ENCODE measurements around the gene RGS6. TPM values are rescaled to one million over a fixed set of nuclear protein-coding genes. Genes with fewer than 3 reads are reported as not detected.

Gene RGS6
- total RNA-seq, 1 donor from 2014 or later, result 2.4 TPM

- no peaks in the 10 kb centered on the region for H3K9me3 Mint-ChIP-seq
- no peak for DNase-seq (ENCODE audit: low spot score)
- intact Hi-C loops (cut with micrococcal nuclease), result no loop called here
- no peaks in the 10 kb centered on the region for H3K4me1 Mint-ChIP-seq (ENCODE audit: low read depth)
- H3K4me3 Mint-ChIP-seq, result no peak overlapping the region
- H3K36me3 Mint-ChIP-seq (ENCODE audit: low read depth), result no peaks in the 10 kb centered on the region
- H3K27ac Mint-ChIP-seq, result no peak overlapping the region
- H3K27me3 Mint-ChIP-seq (ENCODE audit: insufficient read depth), result peaks cover 5% of the 10 kb centered on the region
These were observed 237.3 kb downstream of the RGS6 start for GRCh38 chr14:72169521-72169920.

- intact Hi-C loops (cut with micrococcal nuclease), result no loop called here
- no peak overlapping the region for H3K27ac Mint-ChIP-seq
- peaks cover 7% of the 10 kb centered on the region for H3K27me3 Mint-ChIP-seq (ENCODE audit: insufficient read depth)
- H3K36me3 Mint-ChIP-seq (ENCODE audit: low read depth), result no peaks in the 10 kb centered on the region
- H3K4me3 Mint-ChIP-seq, result no peak overlapping the region
- H3K4me1 Mint-ChIP-seq (ENCODE audit: low read depth), result no peaks in the 10 kb centered on the region
- no peak for DNase-seq (ENCODE audit: low spot score)
- no peaks in the 10 kb centered on the region for H3K9me3 Mint-ChIP-seq
These were observed 239.8 kb downstream of the RGS6 start for GRCh38 chr14:72172049-72172448.

GRCh38 chr14:72172597-72172996, 240.4 kb downstream of the RGS6 start:
- intact Hi-C loops (cut with micrococcal nuclease), result no loop called here

GRCh38 chr14:72173038-72173720, 240.9 kb downstream of the RGS6 start:
- Mint-ChIP-seq H3K4me3 (no peak overlapping the region), H3K27ac (no peak overlapping the region), H3K27me3 (ENCODE audit: insufficient read depth) (peaks cover 7% of the 10 kb centered on the region), H3K36me3 (ENCODE audit: low read depth) (no peaks in the 10 kb centered on the region), H3K9me3 (no peaks in the 10 kb centered on the region), H3K4me1 (ENCODE audit: low read depth) (no peaks in the 10 kb centered on the region)
- no peak for DNase-seq (ENCODE audit: low spot score)
- intact Hi-C loops (cut with micrococcal nuclease), result no loop called here

More at GRCh38 chr14:72172597-72172996, 240.4 kb downstream of the RGS6 start:
- Mint-ChIP-seq H3K27me3 (ENCODE audit: insufficient read depth) (peaks cover 7% of the 10 kb centered on the region), H3K36me3 (ENCODE audit: low read depth) (no peaks in the 10 kb centered on the region), H3K4me3 (no peak overlapping the region), H3K4me1 (ENCODE audit: low read depth) (no peaks in the 10 kb centered on the region), H3K27ac (no peak overlapping the region), H3K9me3 (no peaks in the 10 kb centered on the region)
- no peak for DNase-seq (ENCODE audit: low spot score)

GRCh38 chr14:72177251-72177650, 245.0 kb downstream of the RGS6 start:
- H3K9me3 Mint-ChIP-seq, result peaks cover 7% of the 10 kb centered on the region
- intact Hi-C loops (cut with micrococcal nuclease), result no loop called here
- H3K36me3 Mint-ChIP-seq (ENCODE audit: low read depth), result no peaks in the 10 kb centered on the region
- H3K27me3 Mint-ChIP-seq (ENCODE audit: insufficient read depth), result peaks cover 4% of the 10 kb centered on the region
- H3K27ac Mint-ChIP-seq, result no peak overlapping the region
- H3K4me3 Mint-ChIP-seq, result no peak overlapping the region
- H3K4me1 Mint-ChIP-seq (ENCODE audit: low read depth), result no peaks in the 10 kb centered on the region
- no peak for DNase-seq (ENCODE audit: low spot score)

GRCh38 chr14:72178517-72178916, 246.3 kb downstream of the RGS6 start:
- intact Hi-C loops (cut with micrococcal nuclease), result no loop called here
- Mint-ChIP-seq H3K27me3 (ENCODE audit: insufficient read depth) (peaks cover 4% of the 10 kb centered on the region), H3K27ac (no peak overlapping the region), H3K9me3 (peaks cover 7% of the 10 kb centered on the region), H3K36me3 (ENCODE audit: low read depth) (no peaks in the 10 kb centered on the region), H3K4me3 (no peak overlapping the region), H3K4me1 (ENCODE audit: low read depth) (no peaks in the 10 kb centered on the region)
- no peak for DNase-seq (ENCODE audit: low spot score)

GRCh38 chr14:72182708-72183432, 250.6 kb downstream of the RGS6 start:
- peaks cover 2% of the 10 kb centered on the region for H3K27me3 Mint-ChIP-seq (ENCODE audit: insufficient read depth)
- no peak overlapping the region for H3K27ac Mint-ChIP-seq
- H3K9me3 Mint-ChIP-seq, result peaks cover 7% of the 10 kb centered on the region
- H3K36me3 Mint-ChIP-seq (ENCODE audit: low read depth), result no peaks in the 10 kb centered on the region
- no peaks in the 10 kb centered on the region for H3K4me1 Mint-ChIP-seq (ENCODE audit: low read depth)
- no peak for DNase-seq (ENCODE audit: low spot score)
- intact Hi-C loops (cut with micrococcal nuclease), result no loop called here
- no peak overlapping the region for H3K4me3 Mint-ChIP-seq

GRCh38 chr14:72183631-72184030, 251.4 kb downstream of the RGS6 start:
- no peak overlapping the region for H3K27ac Mint-ChIP-seq
- H3K4me1 Mint-ChIP-seq (ENCODE audit: low read depth), result no peaks in the 10 kb centered on the region
- peaks cover 2% of the 10 kb centered on the region for H3K27me3 Mint-ChIP-seq (ENCODE audit: insufficient read depth)
- intact Hi-C loops (cut with micrococcal nuclease), result no loop called here
- no peak for DNase-seq (ENCODE audit: low spot score)
- no peak overlapping the region for H3K4me3 Mint-ChIP-seq
- no peaks in the 10 kb centered on the region for H3K36me3 Mint-ChIP-seq (ENCODE audit: low read depth)
- H3K9me3 Mint-ChIP-seq, result peaks cover 7% of the 10 kb centered on the region

- Mint-ChIP-seq H3K4me3 (no peak overlapping the region), H3K36me3 (ENCODE audit: low read depth) (no peaks in the 10 kb centered on the region), H3K27me3 (ENCODE audit: insufficient read depth) (peaks cover 2% of the 10 kb centered on the region), H3K9me3 (no peaks in the 10 kb centered on the region), H3K4me1 (ENCODE audit: low read depth) (no peaks in the 10 kb centered on the region), H3K27ac (no peak overlapping the region)
- intact Hi-C loops (cut with micrococcal nuclease), result no loop called here
- DNase-seq (ENCODE audit: low spot score), result no peak
These were observed 254.3 kb downstream of the RGS6 start for GRCh38 chr14:72186523-72186922.

- H3K27me3 Mint-ChIP-seq (ENCODE audit: insufficient read depth), result no peaks in the 10 kb centered on the region
- H3K36me3 Mint-ChIP-seq (ENCODE audit: low read depth), result no peaks in the 10 kb centered on the region
- H3K27ac Mint-ChIP-seq, result no peak overlapping the region
- intact Hi-C loops (cut with micrococcal nuclease), result no loop called here
- H3K4me3 Mint-ChIP-seq, result no peak overlapping the region
- DNase-seq (ENCODE audit: low spot score), result no peak
- H3K4me1 Mint-ChIP-seq (ENCODE audit: low read depth), result no peaks in the 10 kb centered on the region
- no peaks in the 10 kb centered on the region for H3K9me3 Mint-ChIP-seq
These were observed 264.2 kb downstream of the RGS6 start for GRCh38 chr14:72196237-72197015.

- Mint-ChIP-seq H3K9me3 (no peaks in the 10 kb centered on the region), H3K27ac (no peak overlapping the region), H3K4me1 (ENCODE audit: low read depth) (no peaks in the 10 kb centered on the region), H3K4me3 (no peak overlapping the region), H3K36me3 (ENCODE audit: low read depth) (no peaks in the 10 kb centered on the region), H3K27me3 (ENCODE audit: insufficient read depth) (no peaks in the 10 kb centered on the region)
- intact Hi-C loops (cut with micrococcal nuclease), result no loop called here
- no peak for DNase-seq (ENCODE audit: low spot score)
These were observed 269.4 kb downstream of the RGS6 start for GRCh38 chr14:72201645-72202044.

- Mint-ChIP-seq H3K27ac (no peak overlapping the region), H3K36me3 (ENCODE audit: low read depth) (no peaks in the 10 kb centered on the region), H3K9me3 (no peaks in the 10 kb centered on the region), H3K4me1 (ENCODE audit: low read depth) (no peaks in the 10 kb centered on the region), H3K4me3 (no peak overlapping the region), H3K27me3 (ENCODE audit: insufficient read depth) (peaks cover 7% of the 10 kb centered on the region)
- DNase-seq (ENCODE audit: low spot score), result no peak
- intact Hi-C loops (cut with micrococcal nuclease), result no loop called here
These were observed 281.2 kb downstream of the RGS6 start for GRCh38 chr14:72213424-72213823.

GRCh38 chr14:72215080-72215479, 282.9 kb downstream of the RGS6 start:
- H3K4me3 Mint-ChIP-seq, result no peak overlapping the region
- peaks cover 5% of the 10 kb centered on the region for H3K27me3 Mint-ChIP-seq (ENCODE audit: insufficient read depth)
- no peaks in the 10 kb centered on the region for H3K4me1 Mint-ChIP-seq (ENCODE audit: low read depth)
- intact Hi-C loops (cut with micrococcal nuclease), result no loop called here
- H3K9me3 Mint-ChIP-seq, result no peaks in the 10 kb centered on the region
- no peak for DNase-seq (ENCODE audit: low spot score)
- no peaks in the 10 kb centered on the region for H3K36me3 Mint-ChIP-seq (ENCODE audit: low read depth)
- H3K27ac Mint-ChIP-seq, result no peak overlapping the region

Measured in activated T-helper 1 cell treated with anti-CD3 and anti-CD28 coated beads, Interleukin-12 subunit alpha, Interleukin-12 subunit beta, Interleukin-2, Interleukin-4 antibody, amounts not matched to agents 30 ng/mL and 10 ng/mL and 1 ng/mL, durations not matched to agents 14 hours and 24 hours and 36 hours (primary cell).